Type B pancreatic cell (in vitro differentiated cells): ENCODE results near the gene SLC22A23. TPM values are rescaled to one million over a fixed set of nuclear protein-coding genes. Genes with fewer than 3 reads are reported as not detected.

Source experiments
- DNase-seq: peaks from one replicate; pipeline ENCODE4 v3.0.0; 2021; ENCODE audit warnings: mixed read lengths; ENCODE audit not compliant: unreplicated experiment; ENCODE audit errors: extremely low spot score
- H3K27ac Mint-ChIP-seq: 2 replicates; pipeline ENCODE4 v1.8.0; 2021; ENCODE audit warnings: mild to moderate bottlenecking, mixed read lengths
- H3K27me3 Mint-ChIP-seq: 2 replicates; pipeline ENCODE4 v1.8.0; 2021; ENCODE audit warnings: mixed read lengths
- H3K36me3 Mint-ChIP-seq: 2 replicates; pipeline ENCODE4 v1.8.0; 2021; ENCODE audit warnings: mixed read lengths
- H3K4me1 Mint-ChIP-seq: one replicate; pipeline ENCODE4 v1.8.0; 2021; ENCODE audit warnings: mixed read lengths; ENCODE audit not compliant: unreplicated experiment
- H3K4me3 Mint-ChIP-seq: 2 replicates; pipeline ENCODE4 v1.8.0; 2021; ENCODE audit warnings: mild to moderate bottlenecking, mixed read lengths
- H3K9me3 Mint-ChIP-seq: 2 replicates; pipeline ENCODE4 v1.8.0; 2021; ENCODE audit warnings: mixed read lengths
- CTCF ChIP-seq: fragments of 200-600 bp; sonication (generic); conservative IDR thresholded peaks from 2 replicates; pipeline ENCODE4 v1.5.0; 2021; ENCODE audit warnings: antibody characterized with exemption, mild to moderate bottlenecking
- total RNA-seq: library from RNA; stranded (reverse); gene quantifications from 2 replicates; pipeline ENCODE4 v1.2.1, GENCODE V29; 2021; ENCODE audit warnings: low replicate concordance

Gene SLC22A23
- total RNA-seq, 1 donor from 2014 or later, result 36.6 TPM

- Mint-ChIP-seq H3K9me3 (no peaks in the 10 kb centered on the region), H3K4me3 (no peak overlapping the region), H3K36me3 (peaks cover 28% of the 10 kb centered on the region), H3K27me3 (no peaks in the 10 kb centered on the region), H3K27ac (no peak overlapping the region), H3K4me1 (peaks cover 12% of the 10 kb centered on the region)
- TF ChIP-seq CTCF, result no peak
- DNase-seq, result no peak
Observed at GRCh38 chr6:3449321-3449720, 7.5 kb downstream of the SLC22A23 start.

- H3K36me3 Mint-ChIP-seq, result peaks cover 32% of the 10 kb centered on the region
- H3K27ac Mint-ChIP-seq, result peak overlapping the region; percentile 9
- no peak for DNase-seq
- H3K27me3 Mint-ChIP-seq, result no peaks in the 10 kb centered on the region
- TF ChIP-seq CTCF, result no peak
- no peaks in the 10 kb centered on the region for H3K9me3 Mint-ChIP-seq
- no peak overlapping the region for H3K4me3 Mint-ChIP-seq
- H3K4me1 Mint-ChIP-seq, result peaks cover 17% of the 10 kb centered on the region
Observed at GRCh38 chr6:3447005-3447404, 9.8 kb downstream of the SLC22A23 start.

GRCh38 chr6:3446184-3446583 is 10.7 kb downstream of the SLC22A23 start:
- no peak overlapping the region for H3K27ac Mint-ChIP-seq
- no peak for DNase-seq
- H3K36me3 Mint-ChIP-seq, result peaks cover 29% of the 10 kb centered on the region
- TF ChIP-seq CTCF, result no peak
- no peaks in the 10 kb centered on the region for H3K27me3 Mint-ChIP-seq
- no peaks in the 10 kb centered on the region for H3K9me3 Mint-ChIP-seq
- no peak overlapping the region for H3K4me3 Mint-ChIP-seq
- peaks cover 17% of the 10 kb centered on the region for H3K4me1 Mint-ChIP-seq

- H3K9me3 Mint-ChIP-seq, result peaks cover 3% of the 10 kb centered on the region
- no peak overlapping the region for H3K4me3 Mint-ChIP-seq
- no peaks in the 10 kb centered on the region for H3K27me3 Mint-ChIP-seq
- H3K4me1 Mint-ChIP-seq, result peaks cover 24% of the 10 kb centered on the region
- H3K36me3 Mint-ChIP-seq, result peaks cover 30% of the 10 kb centered on the region
- no peak for TF ChIP-seq CTCF
- peak overlapping the region; percentile 5 for H3K27ac Mint-ChIP-seq
- DNase-seq, result no peak
Observed at GRCh38 chr6:3444276-3445088, 12.4 kb downstream of the SLC22A23 start.

GRCh38 chr6:3443221-3443515 is 13.7 kb downstream of the SLC22A23 start:
- peaks cover 36% of the 10 kb centered on the region for H3K4me1 Mint-ChIP-seq
- peaks cover 28% of the 10 kb centered on the region for H3K36me3 Mint-ChIP-seq
- TF ChIP-seq CTCF, result no peak
- no peaks in the 10 kb centered on the region for H3K27me3 Mint-ChIP-seq
- H3K4me3 Mint-ChIP-seq, result no peak overlapping the region
- peaks cover 6% of the 10 kb centered on the region for H3K9me3 Mint-ChIP-seq
- no peak for DNase-seq
- no peak overlapping the region for H3K27ac Mint-ChIP-seq
